ENCODE measurements around the gene ZNF680. TPM values are rescaled to one million over a fixed set of nuclear protein-coding genes. Genes with fewer than 3 reads are reported as not detected.

ZNF680 gene
- total and polyA plus RNA-seq, 2 experiments from 2014 or later: 27.3 to 62.5 TPM

DNA sequence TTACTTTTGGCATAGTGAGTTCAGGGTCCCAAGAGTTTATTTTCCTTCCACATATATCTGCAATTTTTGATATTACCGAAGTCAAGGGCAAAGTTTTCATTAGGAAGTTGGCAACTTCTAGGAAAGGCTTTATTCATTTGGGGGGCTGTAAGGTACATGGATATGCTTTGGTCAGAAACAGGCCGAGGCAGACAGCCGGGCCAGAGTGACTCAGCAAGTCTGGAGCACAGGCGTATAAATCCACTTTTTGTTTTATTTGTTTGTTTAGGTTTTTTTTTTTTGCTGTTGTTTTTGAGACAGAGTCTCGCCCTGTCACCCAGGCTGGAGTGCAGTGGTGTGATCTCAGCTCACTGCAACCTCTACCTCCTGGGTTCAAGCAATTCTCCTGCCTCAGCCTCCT is 3.7 kb downstream of the ZNF680 start (continued):
- no peak for TF ChIP-seq REST (IDR thresholded peaks at IDR 0.05; ENCODE audit: unreplicated experiment)

- no peak overlapping the region for H3K4me3 ChIP-seq
- H3K27me3 Mint-ChIP-seq (ENCODE audit: insufficient read depth, low read depth, poor library complexity): peaks cover 9% of the 10 kb centered on the region
- no peaks in the 10 kb centered on the region; the same call in 1 of the 2 replicates for H3F3A ChIP-seq (replicated peaks; ENCODE audit: low read depth)
- H3K4me1 ChIP-seq (ENCODE audit: insufficient read depth): peaks cover 35% of the 10 kb centered on the region
- TF ChIP-seq ZNF331 (CRISPR knock-in tag; IDR thresholded peaks at IDR 0.05; ENCODE audit: low read depth): no peak
- no peak for TF ChIP-seq POLR2AphosphoS5 (IDR thresholded peaks at IDR 0.05; ENCODE audit: low read depth)
- no peak for TF ChIP-seq STAT1 (IDR thresholded peaks at IDR 0.05; ENCODE audit: unreplicated experiment)
- no peak for TF ChIP-seq CREB1 (CRISPR knock-in tag; IDR thresholded peaks at IDR 0.05; ENCODE audit: low read depth)
- H3K4me2 ChIP-seq: peak overlapping the region; percentile 49; the same call in 1 of the 2 replicates
- ATAC-seq: no peak
- H3K9me3 Mint-ChIP-seq: peaks cover 27% of the 10 kb centered on the region
- H3K36me3 Mint-ChIP-seq (ENCODE audit: low read depth): peaks cover 67% of the 10 kb centered on the region
- peaks cover 32% of the 10 kb centered on the region for H3K4me1 Mint-ChIP-seq
- H3K9me2 ChIP-seq (ENCODE audit: insufficient read depth): no peaks in the 10 kb centered on the region
- H2AFZ ChIP-seq: no peak overlapping the region
- H4K20me1 ChIP-seq (replicated peaks; ENCODE audit: insufficient read depth): no peaks in the 10 kb centered on the region; the same call in 1 of the 2 replicates
- no peaks in the 10 kb centered on the region for H3K27me3 ChIP-seq (ENCODE audit: insufficient read depth)
- no peaks in the 10 kb centered on the region for H3K36me3 ChIP-seq (ENCODE audit: insufficient read depth)
- no peak for DNase-seq (ENCODE audit: low spot score)
- peaks cover 86% of the 10 kb centered on the region for H3K79me2 ChIP-seq (replicated peaks; ENCODE audit: insufficient read depth)
- H3K4me3 Mint-ChIP-seq: no peak overlapping the region; the same call in 2 of the 3 replicates
- H3K27ac Mint-ChIP-seq: peak overlapping the region; percentile 90
- peak overlapping the region; percentile 64; the same call in 1 of the 2 replicates for H3K27ac ChIP-seq (ENCODE audit: low read depth)
These were observed 4.1 kb downstream of the ZNF680 start for GRCh38 chr7:64558781-64559180.

DNA sequence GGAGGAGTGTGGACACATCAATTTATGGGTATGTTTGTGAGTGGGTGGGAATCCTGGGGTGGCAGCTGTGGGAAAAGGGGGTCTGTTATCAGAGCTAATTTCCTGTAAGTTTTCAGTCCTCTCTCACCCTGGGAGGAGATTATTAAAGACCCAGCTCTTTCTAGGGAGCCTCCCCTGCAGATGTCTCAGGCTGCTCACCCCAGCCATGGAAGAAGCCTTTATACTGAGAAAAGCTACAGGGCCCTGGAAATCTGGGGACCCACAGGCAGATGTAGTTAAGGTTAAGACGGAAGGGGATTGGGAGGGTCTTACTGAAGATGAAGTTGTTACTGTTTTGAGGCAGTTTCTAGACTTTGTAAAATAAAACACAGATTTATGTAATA is 4.6 kb downstream of the ZNF680 start:
- Histone ChIP-seq H3K36me3 (ENCODE audit: insufficient read depth) (no peaks in the 10 kb centered on the region), H2AFZ (no peak overlapping the region), H3K27ac (ENCODE audit: low read depth) (0 out of 2 replicates have a peak overlapping the region, but pooled peaks have one; percentile 64), H3K4me1 (ENCODE audit: insufficient read depth) (peaks cover 32% of the 10 kb centered on the region), H3K4me3 (no peak overlapping the region), H3K79me2 (replicated peaks; ENCODE audit: insufficient read depth) (peaks cover 89% of the 10 kb centered on the region), H3K27me3 (ENCODE audit: insufficient read depth) (no peaks in the 10 kb centered on the region), H3F3A (replicated peaks; ENCODE audit: low read depth) (no peaks in the 10 kb centered on the region; the same call in 1 of the 2 replicates), H4K20me1 (replicated peaks; ENCODE audit: insufficient read depth) (no peaks in the 10 kb centered on the region; the same call in 1 of the 2 replicates), H3K4me2 (peak overlapping the region; percentile 17; the same call in 1 of the 2 replicates), H3K9me2 (ENCODE audit: insufficient read depth) (no peaks in the 10 kb centered on the region)
- Mint-ChIP-seq H3K27me3 (ENCODE audit: insufficient read depth, low read depth, poor library complexity) (peaks cover 9% of the 10 kb centered on the region), H3K36me3 (ENCODE audit: low read depth) (peaks cover 72% of the 10 kb centered on the region), H3K4me3 (no peak overlapping the region; the same call in 2 of the 3 replicates), H3K4me1 (peaks cover 29% of the 10 kb centered on the region), H3K27ac (peak overlapping the region; percentile 90; the same call in 1 of the 2 replicates), H3K9me3 (peaks cover 32% of the 10 kb centered on the region)
- no peak for DNase-seq (ENCODE audit: low spot score)
- ATAC-seq: no peak
- no peak for TF ChIP-seq POLR2AphosphoS5 (IDR thresholded peaks at IDR 0.05; ENCODE audit: low read depth)
- no peak for TF ChIP-seq REST (IDR thresholded peaks at IDR 0.05; ENCODE audit: unreplicated experiment)
- TF ChIP-seq NANOG (IDR thresholded peaks at IDR 0.05; ENCODE audit: borderline replicate concordance): no peak
- no peak for TF ChIP-seq EZH2 (IDR thresholded peaks at IDR 0.05; ENCODE audit: low read depth, unreplicated experiment)
- TF ChIP-seq EZH2phosphoT487 (IDR thresholded peaks at IDR 0.05; ENCODE audit: unreplicated experiment): no peak
- TF ChIP-seq, protein P1, sequence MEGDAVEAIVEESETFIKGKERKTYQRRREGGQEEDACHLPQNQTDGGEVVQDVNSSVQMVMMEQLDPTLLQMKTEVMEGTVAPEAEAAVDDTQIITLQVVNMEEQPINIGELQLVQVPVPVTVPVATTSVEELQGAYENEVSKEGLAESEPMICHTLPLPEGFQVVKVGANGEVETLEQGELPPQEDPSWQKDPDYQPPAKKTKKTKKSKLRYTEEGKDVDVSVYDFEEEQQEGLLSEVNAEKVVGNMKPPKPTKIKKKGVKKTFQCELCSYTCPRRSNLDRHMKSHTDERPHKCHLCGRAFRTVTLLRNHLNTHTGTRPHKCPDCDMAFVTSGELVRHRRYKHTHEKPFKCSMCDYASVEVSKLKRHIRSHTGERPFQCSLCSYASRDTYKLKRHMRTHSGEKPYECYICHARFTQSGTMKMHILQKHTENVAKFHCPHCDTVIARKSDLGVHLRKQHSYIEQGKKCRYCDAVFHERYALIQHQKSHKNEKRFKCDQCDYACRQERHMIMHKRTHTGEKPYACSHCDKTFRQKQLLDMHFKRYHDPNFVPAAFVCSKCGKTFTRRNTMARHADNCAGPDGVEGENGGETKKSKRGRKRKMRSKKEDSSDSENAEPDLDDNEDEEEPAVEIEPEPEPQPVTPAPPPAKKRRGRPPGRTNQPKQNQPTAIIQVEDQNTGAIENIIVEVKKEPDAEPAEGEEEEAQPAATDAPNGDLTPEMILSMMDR (conservative IDR thresholded peaks at IDR 0.05; ENCODE audit: low read depth in 2 of 2): no peak
- no peak for TF ChIP-seq ZNF114 (CRISPR knock-in tag; IDR thresholded peaks at IDR 0.05)

Data from GM23338 (cell line).